LNCAP (cell line): ENCODE results near the gene ARHGAP15.
A peak's percentile ranks its signal among the peaks of the same experiment; 100 is the strongest.

Source experiments
- CTCF ChIP-seq: fragments of 450-650 bp; IDR thresholded peaks from 2 replicates; pipeline ENCODE4 v1.5.1; 2017; ENCODE audit warnings: mild to moderate bottlenecking

ARHGAP15 gene

GRCh38 chr2:143282684-143283083, 153.5 kb downstream of the ARHGAP15 start:
- peak; percentile 42; the same call in 1 of the 2 replicates for TF ChIP-seq CTCF

- peak; percentile 82 for TF ChIP-seq CTCF
These were observed 155.0 kb downstream of the ARHGAP15 start for GRCh38 chr2:143284087-143284675.

- TF ChIP-seq CTCF, result no peak
These were observed 159.8 kb downstream of the ARHGAP15 start for GRCh38 chr2:143289025-143289424.

GRCh38 chr2:143290221-143290620, 161.0 kb downstream of the ARHGAP15 start:
- TF ChIP-seq CTCF, result no peak

- no peak for TF ChIP-seq CTCF
These were observed 164.8 kb downstream of the ARHGAP15 start for GRCh38 chr2:143294068-143294467.

GRCh38 chr2:143296089-143296488, 166.9 kb downstream of the ARHGAP15 start:
- no peak for TF ChIP-seq CTCF

GRCh38 chr2:143297182-143297581, 168.0 kb downstream of the ARHGAP15 start:
- no peak for TF ChIP-seq CTCF

GRCh38 chr2:143300536-143300935, 171.3 kb downstream of the ARHGAP15 start:
- TF ChIP-seq CTCF, result no peak
